Kasumi-1 (cell line): ENCODE data around the gene SMU1.
"Not testable (repeated sequence)": the region's sequence is repeated elsewhere in the genome, so short reads cannot be mapped to it uniquely, and the experiment has no call there.

ENCODE experiments used
- DNase-seq, 2 experiments: peaks; one replicate each; lab custom pipeline; 2025; lab: John Stamatoyannopoulos, UW

The SMU1 gene

DNA sequence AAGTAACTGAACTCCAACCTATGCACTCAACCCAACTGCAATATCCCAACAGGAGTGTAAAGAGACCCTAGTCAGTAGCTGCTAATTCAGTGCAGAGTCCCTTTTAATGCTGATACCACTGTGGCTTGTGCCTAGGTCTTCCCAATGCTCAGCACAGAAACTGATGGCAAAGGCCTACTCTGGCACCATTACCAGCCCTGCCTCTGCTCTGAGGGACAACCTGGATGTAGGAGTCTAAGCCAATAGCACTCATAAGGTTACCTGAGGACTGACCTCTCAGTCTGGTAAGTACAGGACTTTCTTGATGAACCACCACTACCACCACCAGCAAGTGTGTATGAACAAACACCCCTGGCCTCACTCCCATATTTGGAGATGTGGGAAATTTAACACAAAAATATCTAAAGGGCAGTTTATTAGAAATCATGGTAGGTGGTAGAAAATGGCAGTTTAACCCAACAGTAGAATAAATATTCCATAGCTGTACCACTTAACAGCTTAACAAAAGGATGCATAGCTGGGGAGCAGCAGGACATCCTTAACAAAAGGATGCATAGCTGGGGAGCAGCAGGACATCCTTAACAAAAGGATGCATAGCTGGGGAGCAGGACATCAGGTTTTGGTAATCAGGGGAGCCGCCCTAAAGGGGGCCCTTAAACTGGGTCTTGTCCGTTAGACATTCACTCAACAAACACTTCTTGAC lies 62.4 kb downstream of the SMU1 start:
- no peak for DNase-seq

DNA sequence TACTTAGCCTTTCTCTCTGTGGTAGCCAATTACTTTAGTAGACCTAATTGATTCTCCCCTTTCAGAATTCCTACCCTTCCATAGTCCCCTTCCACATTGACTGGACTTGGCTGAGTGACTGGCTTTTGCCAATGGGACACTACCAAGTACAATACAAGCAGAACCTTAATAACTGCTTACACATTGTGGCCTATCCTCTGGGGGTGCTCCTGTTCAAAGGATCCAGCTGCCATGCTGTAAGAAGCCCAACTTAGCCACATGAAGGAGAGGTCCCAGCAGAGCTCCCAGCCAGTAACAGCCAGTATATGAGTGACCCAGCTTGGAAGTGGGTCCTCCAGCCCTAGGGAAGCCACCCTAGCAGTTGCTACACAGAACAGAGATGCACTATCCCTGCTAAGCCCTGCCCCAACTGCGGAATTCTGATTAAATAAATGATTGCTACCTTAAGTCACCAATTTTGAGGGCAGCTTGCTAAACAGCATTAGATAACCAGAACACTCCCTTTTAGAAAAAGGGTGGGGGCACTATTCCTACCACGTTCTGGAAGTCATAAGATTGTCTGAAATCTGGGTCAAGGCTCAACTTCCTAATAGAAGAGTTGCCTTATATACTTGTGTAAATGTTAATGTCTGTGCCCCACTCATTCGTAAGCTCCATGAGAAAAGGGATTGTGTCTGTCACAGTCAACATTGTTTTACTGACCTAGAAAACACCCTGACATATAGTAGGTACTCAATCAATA lies 64.0 kb downstream of the SMU1 start:
- DNase-seq, result no peak

DNA sequence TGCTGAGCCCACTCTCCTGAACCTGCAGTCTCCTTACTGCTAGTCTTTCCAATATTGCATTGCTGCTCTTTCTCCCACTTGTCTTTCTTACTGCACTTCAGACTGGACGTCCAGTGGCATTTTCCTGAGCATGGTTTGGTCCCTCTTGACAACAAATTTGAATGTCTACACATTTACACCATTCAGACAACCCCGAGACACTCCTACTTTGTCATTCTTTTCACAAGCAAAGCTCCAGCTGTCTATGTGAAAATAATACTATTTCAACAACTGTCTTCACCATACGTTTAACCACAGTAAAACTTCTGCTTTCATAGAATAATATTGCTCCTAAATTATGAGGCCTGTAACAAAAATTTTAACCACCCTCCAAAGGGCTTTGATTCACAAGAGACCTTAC lies 64.6 kb downstream of the SMU1 start:
- DNase-seq, result peak; percentile 12 to 36

DNA sequence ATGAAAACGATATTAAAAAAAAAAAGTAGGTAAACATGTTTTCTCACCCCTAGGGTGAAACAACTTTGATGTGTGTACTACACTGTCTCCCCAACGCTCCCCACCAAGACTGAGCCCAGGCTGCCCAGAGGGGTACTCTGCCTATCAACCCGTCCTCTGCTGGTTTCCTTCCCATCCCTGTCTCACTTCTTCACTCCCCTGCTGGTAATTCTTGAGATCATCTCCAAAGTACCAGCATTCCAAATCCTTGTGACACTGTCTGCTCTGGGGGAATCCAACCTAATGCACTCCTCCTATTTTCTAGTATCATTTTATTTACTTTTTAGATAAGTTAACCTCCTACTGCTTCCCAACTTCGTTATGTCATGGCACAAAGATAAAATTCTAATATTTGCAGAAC lies 68.7 kb downstream of the SMU1 start:
- DNase-seq, result no peak

DNA sequence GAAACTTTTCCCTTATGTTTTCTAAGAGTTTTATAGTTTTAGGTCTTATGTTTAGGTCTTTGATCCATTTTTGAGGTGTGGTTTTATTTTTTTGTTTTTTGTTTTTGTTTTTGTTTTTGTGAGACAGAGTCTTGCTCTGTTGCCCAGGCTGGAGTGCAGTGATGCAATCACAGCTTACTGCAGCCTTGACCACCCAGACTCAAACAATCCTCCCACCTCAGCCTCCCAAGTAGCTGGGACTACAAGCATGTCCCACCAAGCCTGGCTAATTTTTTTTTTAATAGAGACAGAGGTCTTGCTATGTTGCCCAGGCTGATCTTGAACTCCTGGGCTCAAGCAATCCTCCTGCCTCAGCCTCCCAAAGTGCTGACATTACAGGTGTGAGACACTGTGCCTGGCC lies 71.1 kb downstream of the SMU1 start:
- DNase-seq, result not testable (repeated sequence)

DNA sequence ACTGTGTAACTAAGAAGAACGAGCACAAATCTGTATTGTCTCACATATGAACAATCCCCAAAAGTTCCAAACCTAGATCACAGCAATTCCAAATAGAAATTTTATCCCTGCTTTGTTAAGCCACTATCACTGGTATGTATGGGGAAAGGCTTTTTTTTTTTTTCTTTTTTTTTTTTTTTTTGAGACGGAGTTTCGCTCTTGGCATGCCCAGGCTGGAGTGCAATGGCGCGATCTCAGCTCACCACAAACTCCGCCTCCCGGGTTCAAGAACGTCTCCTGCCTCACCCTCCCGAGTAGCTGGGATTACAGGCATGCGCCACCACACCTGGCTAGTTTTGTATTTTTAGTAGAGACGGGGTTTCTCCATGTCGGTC lies 75.8 kb downstream of the SMU1 start:
- DNase-seq, result not testable (repeated sequence)

DNA sequence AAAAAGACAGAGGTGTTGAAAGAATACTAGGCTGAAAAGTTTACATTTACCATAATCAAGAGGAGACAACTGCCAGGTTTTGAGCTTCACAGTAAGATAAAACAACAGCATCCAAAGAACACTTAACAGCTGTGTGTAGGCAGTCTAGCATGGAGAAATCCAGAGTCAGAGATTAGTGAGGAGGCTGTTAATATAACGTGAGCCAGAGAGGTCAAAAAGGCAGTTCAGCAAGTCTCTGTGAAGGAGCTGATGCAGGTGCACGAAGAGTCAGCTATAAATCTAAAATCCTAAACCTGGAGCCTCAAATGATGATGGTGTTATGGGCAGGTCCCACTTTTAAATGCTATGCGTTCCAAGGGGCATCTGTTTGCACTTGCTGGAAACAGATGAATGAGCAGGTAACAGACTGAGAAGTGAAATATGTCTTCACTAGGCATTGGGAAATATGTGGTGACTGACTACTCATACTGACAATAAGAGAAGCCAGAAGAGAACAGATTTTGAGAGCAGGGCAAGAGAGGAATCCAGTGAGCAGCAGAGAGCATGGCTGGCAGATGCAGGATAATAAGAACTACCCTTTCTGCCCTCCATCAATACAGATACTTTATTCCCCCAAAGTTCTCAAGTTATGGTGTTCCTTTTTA lies 83.8 kb downstream of the SMU1 start:
- peak; percentile 9 to 29 for DNase-seq

DNA sequence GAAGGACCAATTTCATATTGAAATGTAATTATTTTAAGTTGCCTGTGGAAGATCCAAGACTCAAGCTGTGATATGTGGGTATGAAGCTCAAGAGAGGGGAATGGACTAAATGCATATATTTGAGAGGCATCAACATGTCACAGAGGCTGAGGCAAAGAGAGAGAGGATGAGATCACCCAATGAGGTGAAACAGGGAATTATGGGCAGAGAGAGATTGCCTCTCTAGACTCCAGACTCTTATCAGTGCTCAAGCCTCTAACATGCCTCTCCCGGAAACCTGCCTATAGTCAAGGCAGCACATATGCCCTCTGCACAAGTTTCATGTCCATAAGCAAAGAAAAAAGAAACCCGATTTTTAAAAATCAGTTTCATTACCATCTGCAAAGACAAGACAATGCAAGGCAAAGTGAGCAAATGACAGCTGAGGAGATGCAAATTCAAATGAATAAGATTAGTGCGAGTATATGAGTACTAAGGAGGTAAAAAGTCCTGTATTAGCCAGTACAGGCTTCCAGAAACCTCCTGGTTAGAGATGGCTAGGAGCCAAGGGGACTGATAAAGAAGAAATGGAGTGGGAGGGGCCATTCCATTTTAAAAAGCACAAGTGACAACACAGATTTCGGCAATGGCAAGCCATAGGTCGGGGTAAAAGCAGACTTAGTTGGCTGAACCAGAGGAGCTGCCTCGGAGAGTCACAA lies 84.4 kb downstream of the SMU1 start:
- no peak for DNase-seq
